ENCODE data around the gene BSPH1.

GRCh38 chr19:48029431-48029830, 37.5 kb upstream of the BSPH1 start:
- TF ChIP-seq CTCF (IDR thresholded peaks at IDR 0.05) (no peak), EZH2phosphoT487 (IDR thresholded peaks at IDR 0.05) (no peak), EZH2 (IDR thresholded peaks at IDR 0.05) (no peak)
